ENCODE data around the gene CTNNBIP1. TPM values are rescaled to one million over a fixed set of nuclear protein-coding genes. Genes with fewer than 3 reads are reported as not detected.

CTNNBIP1 gene
- total and polyA plus RNA-seq, 9 of the 15 experiments (the other 6 are each of a cell fraction or from before 2014, with no cell fraction given) = 0.65 to 29.2 (median 14.7) TPM

DNA sequence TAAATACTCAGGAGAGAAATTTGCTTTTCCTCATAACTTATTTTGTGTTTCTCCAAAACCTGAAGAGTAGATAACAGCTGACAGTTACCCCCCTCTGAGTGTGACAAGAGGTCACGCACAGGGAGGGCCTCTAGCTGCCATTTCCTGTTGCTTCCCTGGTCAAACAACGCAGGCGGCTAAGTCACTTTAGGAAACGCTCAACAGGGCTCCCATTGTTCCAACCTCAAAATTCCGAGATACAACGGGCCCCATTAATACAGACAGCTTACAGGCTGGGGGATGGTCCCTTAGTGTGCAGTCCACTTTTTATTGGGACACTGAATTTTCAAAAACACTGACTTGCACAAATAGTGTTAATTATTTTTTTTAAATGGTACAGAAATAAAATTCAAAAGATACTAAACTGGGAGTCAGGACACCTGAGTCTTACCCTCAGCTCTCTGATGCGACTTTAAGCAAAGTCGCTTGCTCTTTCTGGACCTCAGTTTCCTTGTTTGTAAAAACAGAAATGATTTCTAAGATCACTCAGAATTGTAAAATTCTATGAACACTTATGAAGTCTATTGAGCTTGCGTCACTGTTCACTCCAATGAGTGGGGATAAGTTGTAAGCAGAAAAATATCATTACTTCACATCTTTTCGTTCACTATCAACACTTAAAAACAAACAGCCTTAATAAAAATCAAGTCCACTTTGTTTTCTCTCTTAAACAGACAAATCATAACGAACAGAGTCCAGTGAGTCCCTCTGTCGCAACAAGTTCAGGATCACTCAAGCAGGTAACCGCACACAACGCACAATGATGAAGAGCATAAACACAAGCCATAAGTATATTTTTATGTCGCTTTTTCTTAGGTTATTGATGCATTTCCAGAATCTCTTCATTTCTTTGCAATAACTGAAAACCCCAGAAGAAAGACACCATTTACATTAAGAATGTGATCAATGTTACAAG is 19.6 kb upstream of the CTNNBIP1 start (continued):
- TF ChIP-seq, protein P1, sequence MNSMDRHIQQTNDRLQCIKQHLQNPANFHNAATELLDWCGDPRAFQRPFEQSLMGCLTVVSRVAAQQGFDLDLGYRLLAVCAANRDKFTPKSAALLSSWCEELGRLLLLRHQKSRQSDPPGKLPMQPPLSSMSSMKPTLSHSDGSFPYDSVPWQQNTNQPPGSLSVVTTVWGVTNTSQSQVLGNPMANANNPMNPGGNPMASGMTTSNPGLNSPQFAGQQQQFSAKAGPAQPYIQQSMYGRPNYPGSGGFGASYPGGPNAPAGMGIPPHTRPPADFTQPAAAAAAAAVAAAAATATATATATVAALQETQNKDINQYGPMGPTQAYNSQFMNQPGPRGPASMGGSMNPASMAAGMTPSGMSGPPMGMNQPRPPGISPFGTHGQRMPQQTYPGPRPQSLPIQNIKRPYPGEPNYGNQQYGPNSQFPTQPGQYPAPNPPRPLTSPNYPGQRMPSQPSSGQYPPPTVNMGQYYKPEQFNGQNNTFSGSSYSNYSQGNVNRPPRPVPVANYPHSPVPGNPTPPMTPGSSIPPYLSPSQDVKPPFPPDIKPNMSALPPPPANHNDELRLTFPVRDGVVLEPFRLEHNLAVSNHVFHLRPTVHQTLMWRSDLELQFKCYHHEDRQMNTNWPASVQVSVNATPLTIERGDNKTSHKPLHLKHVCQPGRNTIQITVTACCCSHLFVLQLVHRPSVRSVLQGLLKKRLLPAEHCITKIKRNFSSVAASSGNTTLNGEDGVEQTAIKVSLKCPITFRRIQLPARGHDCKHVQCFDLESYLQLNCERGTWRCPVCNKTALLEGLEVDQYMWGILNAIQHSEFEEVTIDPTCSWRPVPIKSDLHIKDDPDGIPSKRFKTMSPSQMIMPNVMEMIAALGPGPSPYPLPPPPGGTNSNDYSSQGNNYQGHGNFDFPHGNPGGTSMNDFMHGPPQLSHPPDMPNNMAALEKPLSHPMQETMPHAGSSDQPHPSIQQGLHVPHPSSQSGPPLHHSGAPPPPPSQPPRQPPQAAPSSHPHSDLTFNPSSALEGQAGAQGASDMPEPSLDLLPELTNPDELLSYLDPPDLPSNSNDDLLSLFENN (IDR thresholded peaks at IDR 0.05; ENCODE audit: low read depth in 2 of 2, low read length in 2 of 2) = no peak
- TF ChIP-seq, protein P2, sequence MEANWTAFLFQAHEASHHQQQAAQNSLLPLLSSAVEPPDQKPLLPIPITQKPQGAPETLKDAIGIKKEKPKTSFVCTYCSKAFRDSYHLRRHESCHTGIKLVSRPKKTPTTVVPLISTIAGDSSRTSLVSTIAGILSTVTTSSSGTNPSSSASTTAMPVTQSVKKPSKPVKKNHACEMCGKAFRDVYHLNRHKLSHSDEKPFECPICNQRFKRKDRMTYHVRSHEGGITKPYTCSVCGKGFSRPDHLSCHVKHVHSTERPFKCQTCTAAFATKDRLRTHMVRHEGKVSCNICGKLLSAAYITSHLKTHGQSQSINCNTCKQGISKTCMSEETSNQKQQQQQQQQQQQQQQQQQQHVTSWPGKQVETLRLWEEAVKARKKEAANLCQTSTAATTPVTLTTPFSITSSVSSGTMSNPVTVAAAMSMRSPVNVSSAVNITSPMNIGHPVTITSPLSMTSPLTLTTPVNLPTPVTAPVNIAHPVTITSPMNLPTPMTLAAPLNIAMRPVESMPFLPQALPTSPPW (CRISPR knock-in tag; IDR thresholded peaks at IDR 0.05) = peak; percentile 81
- TF ChIP-seq SIX5 (IDR thresholded peaks at IDR 0.05; ENCODE audit: borderline replicate concordance in 1 of 2, insufficient read depth in 1 of 2, low read depth in 1 of 2, low read length in 2 of 2) = no peak
- TF ChIP-seq RFX1 (IDR thresholded peaks at IDR 0.05) = no peak
- TF ChIP-seq HNRNPUL1 (IDR thresholded peaks at IDR 0.05; ENCODE audit: low read length) = no peak
- TF ChIP-seq ZFP1 (CRISPR knock-in tag; IDR thresholded peaks at IDR 0.05) = no peak
- TF ChIP-seq ZNF507 (tag; conservative IDR thresholded peaks at IDR 0.05) = no peak
- TF ChIP-seq EHMT2 (IDR thresholded peaks at IDR 0.05) = no peak
- no peak for TF ChIP-seq HLTF (IDR thresholded peaks at IDR 0.05)
- TF ChIP-seq, protein P3, sequence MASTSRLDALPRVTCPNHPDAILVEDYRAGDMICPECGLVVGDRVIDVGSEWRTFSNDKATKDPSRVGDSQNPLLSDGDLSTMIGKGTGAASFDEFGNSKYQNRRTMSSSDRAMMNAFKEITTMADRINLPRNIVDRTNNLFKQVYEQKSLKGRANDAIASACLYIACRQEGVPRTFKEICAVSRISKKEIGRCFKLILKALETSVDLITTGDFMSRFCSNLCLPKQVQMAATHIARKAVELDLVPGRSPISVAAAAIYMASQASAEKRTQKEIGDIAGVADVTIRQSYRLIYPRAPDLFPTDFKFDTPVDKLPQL (IDR thresholded peaks at IDR 0.05; ENCODE audit: extremely low read depth, insufficient read length) = no peak
- no peak for TF ChIP-seq EGR1 (conservative IDR thresholded peaks at IDR 0.05)
- TF ChIP-seq, protein P4, sequence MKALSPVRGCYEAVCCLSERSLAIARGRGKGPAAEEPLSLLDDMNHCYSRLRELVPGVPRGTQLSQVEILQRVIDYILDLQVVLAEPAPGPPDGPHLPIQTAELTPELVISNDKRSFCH (CRISPR knock-in tag; IDR thresholded peaks at IDR 0.05) = no peak
- TF ChIP-seq, protein P4 (tag; IDR thresholded peaks at IDR 0.05) = no peak
- TF ChIP-seq, protein P5, sequence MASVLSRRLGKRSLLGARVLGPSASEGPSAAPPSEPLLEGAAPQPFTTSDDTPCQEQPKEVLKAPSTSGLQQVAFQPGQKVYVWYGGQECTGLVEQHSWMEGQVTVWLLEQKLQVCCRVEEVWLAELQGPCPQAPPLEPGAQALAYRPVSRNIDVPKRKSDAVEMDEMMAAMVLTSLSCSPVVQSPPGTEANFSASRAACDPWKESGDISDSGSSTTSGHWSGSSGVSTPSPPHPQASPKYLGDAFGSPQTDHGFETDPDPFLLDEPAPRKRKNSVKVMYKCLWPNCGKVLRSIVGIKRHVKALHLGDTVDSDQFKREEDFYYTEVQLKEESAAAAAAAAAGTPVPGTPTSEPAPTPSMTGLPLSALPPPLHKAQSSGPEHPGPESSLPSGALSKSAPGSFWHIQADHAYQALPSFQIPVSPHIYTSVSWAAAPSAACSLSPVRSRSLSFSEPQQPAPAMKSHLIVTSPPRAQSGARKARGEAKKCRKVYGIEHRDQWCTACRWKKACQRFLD (CRISPR knock-in tag; IDR thresholded peaks at IDR 0.05) = peak; percentile 95
- no peak for TF ChIP-seq CCAR2 (IDR thresholded peaks at IDR 0.05; ENCODE audit: low read depth, low read length)
- TF ChIP-seq EZH2 (IDR thresholded peaks at IDR 0.05; ENCODE audit: borderline replicate concordance, low read depth, low read length) = no peak
- no peak for TF ChIP-seq ZFP30 (CRISPR knock-in tag; IDR thresholded peaks at IDR 0.05; ENCODE audit: borderline replicate concordance)
- TF ChIP-seq HDAC8 (tag; IDR thresholded peaks at IDR 0.05) = no peak
